T-helper 9 cell (primary cell): Measurements from ENCODE around the gene PDCL3.

ENCODE experiments used
- DNase-seq: peaks from one replicate; pipeline ENCODE4 v3.0.0-alpha.2; 2020
- total RNA-seq, 2 donors: gene quantifications; one replicate each; lab custom pipeline; 2026; lab: John Stamatoyannopoulos, UW

The PDCL3 gene
- 21.0 to 22.0 reads per million in 2 donors for total RNA-seq

DNA sequence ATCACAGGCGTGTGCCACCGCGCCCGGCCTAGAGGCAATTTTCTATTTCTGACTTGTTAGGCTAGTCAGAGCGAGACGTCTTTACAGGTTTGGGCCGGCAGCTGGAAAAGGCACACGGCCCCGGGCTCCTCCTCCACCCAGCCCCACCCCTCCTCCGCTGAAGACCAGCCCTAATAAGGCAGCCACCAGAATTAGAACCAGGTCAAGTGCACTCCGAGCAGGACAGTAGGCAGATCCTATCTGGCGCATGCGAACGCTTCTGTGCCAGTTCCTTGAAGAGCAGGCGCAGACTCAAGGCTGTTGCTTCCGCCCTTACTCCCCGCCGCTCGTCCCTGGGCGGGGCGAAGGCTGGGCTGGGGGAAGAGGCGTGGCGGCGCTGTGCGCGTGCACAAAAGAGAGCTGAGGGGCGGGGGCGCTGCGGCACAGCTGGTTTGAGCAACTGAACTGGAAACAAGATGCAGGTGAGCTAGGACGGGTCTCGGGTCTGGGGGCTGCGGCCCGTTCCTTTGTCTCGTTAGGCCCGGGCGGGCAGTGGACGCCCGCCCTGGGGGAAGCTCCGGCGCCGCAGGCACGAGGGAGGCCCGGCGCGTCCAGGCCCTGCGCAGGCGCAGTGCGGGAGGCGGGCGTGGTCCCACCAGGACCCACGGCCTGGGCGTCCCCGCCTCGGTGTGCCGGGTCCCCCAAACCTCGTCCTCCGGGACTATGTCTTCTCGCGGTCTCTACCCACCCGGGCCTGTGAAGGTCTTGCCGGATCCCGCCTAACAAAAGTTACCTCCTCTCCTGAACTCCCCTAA lies at the start of gene PDCL3:
PDCL3 (plus strand) TSS at position 381 of the 794 bp plus-strand sequence; CDS start at position 456, 75 bp downstream.
- DNase-seq = peak; percentile 91

DNA sequence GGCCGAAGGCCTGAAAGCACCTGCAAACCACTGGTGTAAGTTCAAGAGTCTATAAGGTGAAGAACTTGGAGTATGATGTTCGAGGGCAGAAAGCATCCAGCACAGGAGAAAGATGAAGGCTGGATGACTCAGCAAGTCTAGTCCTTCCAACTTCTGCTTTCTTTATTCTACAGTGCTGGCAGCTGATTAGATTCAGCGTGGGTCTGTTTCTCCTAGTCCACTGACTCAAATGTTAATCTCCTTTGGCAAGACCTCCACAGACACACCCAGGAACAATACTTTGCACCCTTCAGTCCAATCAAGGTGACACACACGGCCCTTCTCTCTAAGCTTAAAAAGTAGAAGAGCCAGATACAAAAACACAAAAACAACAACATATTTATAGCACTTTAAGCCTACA lies 49.1 kb upstream of the PDCL3 start:
- no peak for DNase-seq

- no peak for DNase-seq
These were observed 45.2 kb upstream of the PDCL3 start for GRCh38 chr2:100517556-100517955.

- DNase-seq = no peak
These were observed 44.0 kb upstream of the PDCL3 start for GRCh38 chr2:100518801-100519200.

- no peak for DNase-seq
These were observed 42.6 kb upstream of the PDCL3 start for GRCh38 chr2:100520224-100520623.

DNA sequence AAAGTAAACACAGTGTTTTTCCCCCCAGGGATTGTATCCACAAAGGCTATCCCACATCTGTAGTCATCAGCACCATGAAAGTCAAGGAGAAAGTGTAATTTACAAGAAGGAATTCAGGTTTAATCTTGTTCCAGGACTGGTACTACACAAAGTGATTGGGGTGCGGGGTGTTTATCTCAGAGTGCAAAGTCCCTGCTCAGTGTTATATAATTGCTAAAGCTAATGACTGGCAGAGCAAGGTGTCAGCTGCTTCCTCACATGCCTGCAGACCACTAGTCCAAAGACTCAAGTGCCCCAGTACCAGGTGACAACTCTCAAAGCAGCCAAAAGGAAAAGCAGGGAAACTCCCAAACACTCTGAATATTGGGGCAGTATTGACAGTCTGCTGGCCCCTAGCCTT lies 40.4 kb upstream of the PDCL3 start:
- DNase-seq = no peak

DNA sequence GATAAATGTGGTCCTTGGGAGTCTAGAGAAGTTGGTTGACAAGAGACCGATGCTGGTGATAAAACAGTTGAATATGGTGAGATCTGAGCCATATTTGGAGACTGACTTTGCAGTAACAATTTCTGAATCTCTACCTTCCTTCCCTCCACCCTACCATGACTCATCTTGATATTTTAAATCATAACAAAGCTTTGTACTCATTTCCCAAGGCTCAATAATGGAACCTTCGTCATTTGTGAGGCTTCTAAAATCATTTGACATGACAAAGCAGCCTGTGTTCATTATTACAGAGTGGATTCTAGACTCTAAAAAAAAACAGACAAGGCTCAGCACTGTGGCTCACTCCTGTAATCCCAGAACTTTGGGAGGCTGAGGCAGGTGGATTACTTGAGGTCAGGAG lies 38.5 kb upstream of the PDCL3 start:
- DNase-seq = no peak

GRCh38 chr2:100526868-100527267 lies 35.9 kb upstream of the PDCL3 start:
- no peak for DNase-seq

DNA sequence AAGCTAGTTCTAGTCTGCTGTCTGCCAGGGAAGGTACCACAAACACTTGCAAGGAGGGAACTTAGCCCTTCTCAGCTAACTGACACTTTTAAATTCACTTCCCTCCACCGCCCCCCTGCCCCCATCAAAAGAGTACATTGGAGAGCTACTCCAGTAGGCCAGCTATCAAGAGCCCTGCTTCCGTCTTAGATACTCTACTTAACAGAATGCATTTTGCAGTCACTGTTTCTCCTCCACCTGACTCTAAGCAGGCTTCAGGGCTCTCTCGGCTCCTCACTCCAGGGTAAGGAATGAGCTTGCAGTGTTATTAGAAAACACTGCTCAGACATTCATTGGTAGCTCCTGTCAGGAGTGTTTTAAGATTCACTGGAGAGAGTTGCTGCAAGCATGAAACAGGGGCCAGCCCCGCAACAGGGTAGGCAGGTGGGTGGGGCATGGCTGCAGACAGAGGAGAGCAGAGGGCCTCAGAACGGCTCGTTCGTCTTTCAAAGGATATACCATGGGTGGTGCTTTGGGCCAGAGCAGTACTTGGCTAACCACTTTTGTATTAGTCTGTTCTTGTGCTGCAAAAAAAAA lies 35.3 kb upstream of the PDCL3 start:
- no peak for DNase-seq

GRCh38 chr2:100529176-100529575 lies 33.6 kb upstream of the PDCL3 start:
- no peak for DNase-seq

GRCh38 chr2:100529900-100530299 lies 32.9 kb upstream of the PDCL3 start:
- no peak for DNase-seq

- DNase-seq = no peak
These were observed 26.9 kb upstream of the PDCL3 start for GRCh38 chr2:100535855-100536254.

GRCh38 chr2:100537918-100538317 lies 24.9 kb upstream of the PDCL3 start:
- no peak for DNase-seq

DNA sequence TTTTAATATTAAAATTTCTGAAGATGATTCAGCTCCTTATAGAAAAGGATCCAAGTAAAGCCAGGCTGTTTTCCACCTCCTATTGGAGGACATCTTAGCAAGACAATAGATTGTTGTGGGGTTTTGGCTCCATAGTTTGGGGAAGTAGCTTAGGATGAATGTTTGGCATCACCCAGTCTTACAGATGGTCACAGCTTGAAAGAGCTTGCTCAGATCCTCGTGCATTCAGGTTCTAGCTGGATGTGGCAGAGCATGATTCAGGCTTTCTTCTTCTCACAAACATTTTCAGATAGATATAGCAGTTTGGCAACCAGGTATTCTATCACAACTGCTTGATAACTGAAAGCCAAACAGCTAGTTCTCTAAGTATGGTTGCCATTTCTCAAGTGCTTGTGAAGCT lies 23.6 kb upstream of the PDCL3 start:
- no peak for DNase-seq

DNA sequence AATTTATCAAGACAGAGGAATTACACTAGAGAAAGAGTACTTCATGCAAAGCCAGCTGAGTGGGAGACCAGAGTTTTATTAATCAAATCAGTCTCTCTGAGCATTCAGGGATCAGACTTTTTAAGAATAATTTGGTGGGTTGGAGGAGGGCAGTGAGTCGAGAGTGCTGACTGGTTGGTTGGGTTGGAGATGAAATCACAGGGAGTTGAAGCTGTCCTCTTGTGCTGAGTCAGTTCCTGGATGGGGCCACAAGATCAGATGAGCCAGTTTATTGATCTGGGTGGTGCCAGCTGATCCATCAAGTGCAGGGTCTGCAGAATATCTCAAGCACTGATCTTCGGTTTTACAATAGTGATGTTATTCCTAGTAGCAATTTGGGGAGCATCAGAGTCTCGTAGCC lies 21.4 kb upstream of the PDCL3 start:
- DNase-seq = no peak

DNA sequence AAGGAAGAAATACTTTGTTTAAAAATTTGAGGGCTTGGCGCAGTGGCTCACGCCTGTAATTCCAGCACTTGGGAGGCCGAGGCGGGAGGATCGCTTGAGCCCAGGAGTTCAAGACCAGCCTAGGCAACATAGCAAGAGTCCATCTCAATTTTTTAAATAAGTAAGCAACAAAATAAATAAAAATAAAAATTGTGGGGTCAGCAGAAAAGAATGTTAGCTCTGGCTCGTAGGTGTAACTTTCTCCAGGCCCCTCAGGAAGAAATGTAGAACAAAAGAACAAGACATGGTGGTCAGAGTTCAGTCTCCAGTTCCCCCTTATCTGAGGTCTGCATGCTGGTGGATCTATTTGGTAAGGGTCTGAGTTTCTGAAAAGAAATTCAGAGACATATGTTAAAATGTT lies 20.4 kb upstream of the PDCL3 start:
- no peak for DNase-seq

DNA sequence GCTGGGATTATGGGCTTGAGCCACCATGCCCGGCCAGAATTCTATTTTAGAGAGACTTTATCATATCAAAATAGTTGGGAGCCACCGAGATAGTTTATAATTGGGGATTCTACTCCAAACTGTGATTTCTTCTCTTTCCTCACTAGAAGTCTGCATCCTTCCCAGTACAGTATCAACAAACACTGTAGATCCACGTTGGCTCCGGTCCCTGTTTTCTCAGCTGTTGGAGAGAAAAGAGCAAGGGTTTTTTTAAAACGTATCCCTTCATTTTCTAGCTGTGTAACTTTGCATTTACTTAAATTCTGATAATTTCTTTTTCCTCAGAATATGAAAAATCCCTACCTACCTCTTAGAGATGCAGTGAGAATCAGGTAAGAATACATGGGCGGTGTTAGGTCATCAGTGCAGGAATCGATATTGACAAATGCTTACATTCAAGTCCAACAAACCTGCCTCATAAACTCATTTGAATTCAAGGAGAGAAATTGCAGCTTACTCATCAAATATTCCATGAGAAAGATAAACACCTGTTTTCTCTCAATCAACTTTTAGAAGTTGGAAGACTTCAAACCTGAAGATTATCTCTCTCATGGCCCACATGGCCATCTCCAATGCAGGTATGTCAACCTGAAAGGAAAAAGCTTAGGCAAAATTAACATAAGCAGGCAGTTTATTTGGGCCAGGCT lies 17.7 kb upstream of the PDCL3 start:
- DNase-seq = no peak

DNA sequence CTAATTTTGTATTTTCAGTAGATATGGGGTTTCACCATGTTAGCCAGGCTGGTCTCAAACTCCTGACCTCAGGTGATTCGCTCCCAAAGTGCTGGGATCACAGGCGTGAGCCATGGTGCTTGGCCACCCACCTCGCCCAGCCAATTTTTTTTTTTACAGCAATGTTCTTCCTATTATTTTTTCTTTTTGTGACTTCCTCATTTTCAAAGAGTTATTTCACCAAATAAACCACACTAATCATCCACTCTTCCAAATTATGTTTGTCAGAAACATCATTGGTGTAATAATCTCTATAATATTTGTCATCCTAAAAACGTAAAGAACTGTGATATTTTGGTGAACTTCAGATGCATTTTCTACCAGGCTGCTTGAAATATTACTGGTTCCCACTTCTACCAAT lies 16.3 kb upstream of the PDCL3 start:
- no peak for DNase-seq

GRCh38 chr2:100548771-100549170 lies 14.0 kb upstream of the PDCL3 start:
- no peak for DNase-seq

DNA sequence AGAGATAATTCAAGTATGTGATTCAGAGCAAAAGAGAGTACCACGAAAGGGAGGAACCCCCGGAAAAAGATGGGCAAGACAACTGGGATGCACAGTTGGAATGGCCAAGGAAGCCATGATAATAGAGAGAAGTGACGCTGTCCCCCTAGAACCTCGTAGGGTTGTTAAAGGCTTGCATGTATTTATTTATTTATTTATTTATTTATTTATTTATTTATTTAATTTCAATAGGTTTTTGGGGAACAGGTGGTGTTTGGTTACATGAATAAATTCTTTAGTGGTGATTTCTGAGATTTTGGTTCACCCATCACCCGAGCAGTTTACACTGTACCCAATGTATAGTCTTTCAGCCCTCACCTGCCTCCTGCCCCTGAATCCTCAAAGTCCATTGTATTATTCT lies 11.5 kb upstream of the PDCL3 start:
- DNase-seq = no peak

GRCh38 chr2:100554798-100555407 lies 7.9 kb upstream of the PDCL3 start:
- DNase-seq = peak; percentile 16

- no peak for DNase-seq
These were observed 6.0 kb upstream of the PDCL3 start for GRCh38 chr2:100556746-100557145.

- DNase-seq = no peak
These were observed 2.5 kb upstream of the PDCL3 start for GRCh38 chr2:100560216-100560830.
